ENCODE results near the gene GGA1.

The GGA1 gene

GRCh38 chr22:37664249-37665101 is 55.8 kb downstream of the GGA1 start:
- no peak for FAIRE-seq

GRCh38 chr22:37665487-37665886 is 56.9 kb downstream of the GGA1 start:
- DNase-seq (ENCODE audit: insufficient read length, low spot score) (no peak), FAIRE-seq (no peak)

More at GRCh38 chr22:37664249-37665101, 55.8 kb downstream of the GGA1 start:
- no peak for DNase-seq (ENCODE audit: insufficient read length, low spot score)

- no peak for FAIRE-seq
- no peak for DNase-seq (ENCODE audit: insufficient read length, low spot score)
Measured at GRCh38 chr22:37669586-37669985, 61.0 kb downstream of the GGA1 start.

GRCh38 chr22:37672206-37672919 is 63.7 kb downstream of the GGA1 start:
- FAIRE-seq, result peak; percentile 47
- DNase-seq (ENCODE audit: insufficient read length, low spot score), result no peak

- FAIRE-seq, result no peak
Measured at GRCh38 chr22:37672920-37673455, 64.4 kb downstream of the GGA1 start.

GRCh38 chr22:37674248-37674647 is 65.6 kb downstream of the GGA1 start:
- no peak for FAIRE-seq

More at GRCh38 chr22:37672920-37673455, 64.4 kb downstream of the GGA1 start:
- no peak for DNase-seq (ENCODE audit: insufficient read length, low spot score)

GRCh38 chr22:37674951-37675929 is 66.6 kb downstream of the GGA1 start, which contains the start of gene LGALS1:
TSS of gene LGALS1 (plus strand) at chr22:37675636. CDS start at chr22:37675703, 67 bp downstream.
- FAIRE-seq, result peak; percentile 93
- peak; percentile 80 for DNase-seq (ENCODE audit: insufficient read length, low spot score)

More at GRCh38 chr22:37674248-37674647, 65.6 kb downstream of the GGA1 start:
- no peak for DNase-seq (ENCODE audit: insufficient read length, low spot score)

GRCh38 chr22:37675930-37676735 is 67.5 kb downstream of the GGA1 start:
- DNase-seq (ENCODE audit: insufficient read length, low spot score) (no peak), FAIRE-seq (no peak)

- peak; percentile 93 for FAIRE-seq
- peak; percentile 69 for DNase-seq (ENCODE audit: insufficient read length, low spot score)
Measured at GRCh38 chr22:37676736-37677492, 68.3 kb downstream of the GGA1 start.

- DNase-seq (ENCODE audit: insufficient read length, low spot score), result no peak
- FAIRE-seq, result no peak
Measured at GRCh38 chr22:37677493-37677974, 68.9 kb downstream of the GGA1 start.

- DNase-seq (ENCODE audit: insufficient read length, low spot score) (no peak), FAIRE-seq (no peak)
Measured at GRCh38 chr22:37678372-37678771, 69.7 kb downstream of the GGA1 start.

GRCh38 chr22:37679670-37680069 is 71.0 kb downstream of the GGA1 start:
- no peak for DNase-seq (ENCODE audit: insufficient read length, low spot score)
- FAIRE-seq, result no peak

GRCh38 chr22:37680191-37680851 is 71.7 kb downstream of the GGA1 start:
- FAIRE-seq, result no peak
- no peak for DNase-seq (ENCODE audit: insufficient read length, low spot score)

- no peak for FAIRE-seq
- DNase-seq (ENCODE audit: insufficient read length, low spot score), result no peak
Measured at GRCh38 chr22:37681001-37681424, 72.4 kb downstream of the GGA1 start.

- DNase-seq (ENCODE audit: insufficient read length, low spot score), result peak; percentile 56
- peak; percentile 97 for FAIRE-seq
Measured at GRCh38 chr22:37681556-37682049, 73.0 kb downstream of the GGA1 start.

All from GM19239 (cell line).